ENCODE results near the gene PTPDC1.

The PTPDC1 gene

GRCh38 chr9:94140418-94140780, 56.1 kb downstream of the PTPDC1 start:
- FAIRE-seq = no peak
- no peak for DNase-seq (ENCODE audit: low spot score)

GRCh38 chr9:94140791-94141790, 56.8 kb downstream of the PTPDC1 start:
- no peak for FAIRE-seq
- no peak for DNase-seq (ENCODE audit: low spot score)

- FAIRE-seq (no peak), DNase-seq (ENCODE audit: low spot score) (no peak)
Measured at GRCh38 chr9:94142353-94142752, 58.1 kb downstream of the PTPDC1 start.

- FAIRE-seq (no peak), DNase-seq (ENCODE audit: low spot score) (no peak)
Measured at GRCh38 chr9:94144394-94144793, 60.1 kb downstream of the PTPDC1 start.

- no peak for DNase-seq (ENCODE audit: low spot score)
- no peak for FAIRE-seq
Measured at GRCh38 chr9:94145640-94146039, 61.4 kb downstream of the PTPDC1 start.

- DNase-seq (ENCODE audit: low spot score) (no peak), FAIRE-seq (no peak)
Measured at GRCh38 chr9:94147776-94148175, 63.5 kb downstream of the PTPDC1 start.

GRCh38 chr9:94148419-94148818, 64.2 kb downstream of the PTPDC1 start:
- no peak for DNase-seq (ENCODE audit: low spot score)
- FAIRE-seq = no peak

- no peak for FAIRE-seq
- no peak for DNase-seq (ENCODE audit: low spot score)
Measured at GRCh38 chr9:94149696-94150095, 65.4 kb downstream of the PTPDC1 start.

GRCh38 chr9:94150279-94150828, 66.1 kb downstream of the PTPDC1 start:
- FAIRE-seq = no peak
- no peak for DNase-seq (ENCODE audit: low spot score)

GRCh38 chr9:94150890-94151650, 66.8 kb downstream of the PTPDC1 start:
- FAIRE-seq (no peak), DNase-seq (ENCODE audit: low spot score) (no peak)

GRCh38 chr9:94153905-94154304, 69.6 kb downstream of the PTPDC1 start:
- FAIRE-seq (no peak), DNase-seq (ENCODE audit: low spot score) (no peak)

GRCh38 chr9:94156348-94157049, 72.2 kb downstream of the PTPDC1 start:
- FAIRE-seq (no peak), DNase-seq (ENCODE audit: low spot score) (no peak)

- DNase-seq (ENCODE audit: low spot score) (peak; percentile 45), FAIRE-seq (no peak)
Measured at GRCh38 chr9:94157050-94157801, 73.0 kb downstream of the PTPDC1 start.

Measured in urothelium cell line (cell line).